ENCODE results near the gene AGBL1. TPM values are rescaled to one million over a fixed set of nuclear protein-coding genes. Genes with fewer than 3 reads are reported as not detected.

AGBL1 gene
- polyA plus RNA-seq, 2 of the 4 experiments (the other 2 are of a cell fraction) = not detected

DNA sequence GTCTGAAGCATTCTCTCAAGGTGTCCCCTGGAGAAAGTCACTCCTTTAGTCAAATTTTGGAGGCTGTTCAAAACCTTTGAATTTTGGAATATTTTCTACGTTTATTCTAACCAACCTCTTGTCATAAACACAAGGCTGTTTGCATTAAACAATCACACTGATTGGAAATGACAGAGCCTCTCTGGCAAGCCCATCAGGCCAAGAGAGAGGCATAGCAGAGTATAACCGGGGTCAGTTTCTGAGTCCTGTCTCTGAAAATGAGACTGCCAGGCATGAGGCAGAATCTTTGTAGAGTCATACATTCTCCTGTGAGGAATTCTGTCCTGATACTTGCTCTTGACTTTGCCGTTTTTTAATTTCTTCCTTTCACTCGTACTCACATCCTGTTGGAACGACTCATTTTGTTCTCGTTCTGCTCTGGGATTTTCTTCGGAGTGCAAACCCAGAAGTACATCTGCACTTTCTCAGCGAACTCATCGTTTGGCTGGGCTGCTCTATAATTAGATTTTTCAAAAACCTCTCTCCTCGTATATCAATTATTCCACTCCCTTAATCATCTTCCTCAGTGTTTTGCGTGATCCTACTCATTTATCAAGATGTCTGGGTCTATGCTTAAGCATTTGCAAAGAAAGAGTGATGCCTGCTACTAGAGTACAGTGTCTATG is 114.2 kb downstream of the AGBL1 start:
- TF ChIP-seq REST (IDR thresholded peaks at IDR 0.05) = no peak
- no peak for TF ChIP-seq HOXA7 (CRISPR knock-in tag; IDR thresholded peaks at IDR 0.05)
- TF ChIP-seq TP53 (CRISPR knock-in tag; IDR thresholded peaks at IDR 0.05) = no peak
- no peak for TF ChIP-seq RAD21 (conservative IDR thresholded peaks at IDR 0.05 in 1 of 2, IDR thresholded peaks at IDR 0.05 in 1 of 2)
- TF ChIP-seq PBX3 (IDR thresholded peaks at IDR 0.05) = no peak
- no peak for TF ChIP-seq FOXS1 (CRISPR knock-in tag; IDR thresholded peaks at IDR 0.05)
- TF ChIP-seq SREBF2 (IDR thresholded peaks at IDR 0.05) = no peak
- TF ChIP-seq GATA3 (IDR thresholded peaks at IDR 0.05; ENCODE audit: borderline replicate concordance) = no peak
- TF ChIP-seq FOSL2 (IDR thresholded peaks at IDR 0.05) = no peak
- no peak for TF ChIP-seq FOSL2 (CRISPR knock-in tag; IDR thresholded peaks at IDR 0.05)
- TF ChIP-seq RCOR1 (IDR thresholded peaks at IDR 0.05; ENCODE audit: low read depth, low read length) = no peak
- no peak for TF ChIP-seq NR3C1 (IDR thresholded peaks at IDR 0.05)
- TF ChIP-seq EP300 (IDR thresholded peaks at IDR 0.05) = no peak
- no peak for TF ChIP-seq HOXB5 (CRISPR knock-in tag; IDR thresholded peaks at IDR 0.05)
- TF ChIP-seq HEYL (CRISPR knock-in tag; IDR thresholded peaks at IDR 0.05) = no peak
- TF ChIP-seq CBX2 (IDR thresholded peaks at IDR 0.05; ENCODE audit: borderline replicate concordance, low read depth) = no peak
- no peak for TF ChIP-seq KDM1A (IDR thresholded peaks at IDR 0.05; ENCODE audit: low read depth)
- ChIA-PET POLR2A (no interaction called here), CTCF (no interaction called here)
- no peak for DNase-seq (ENCODE audit: low read depth in 1 of 2, low spot score in 1 of 2)
- Histone ChIP-seq H3K4me1 (no peaks in the 10 kb centered on the region), H3K4me2 (peak overlapping the region; percentile 40), H3K4me3 (no peak overlapping the region), H3K9me3 (no peaks in the 10 kb centered on the region), H3K27ac (no peak overlapping the region)
- FAIRE-seq = no peak
- WGBS (ENCODE audit: missing lambda C conversion rate) = 2% methylated on average over 11 of the region's 11 CpGs
- peak in 1 of 2 experiments; percentile 49; a peak in 3 of 6 replicates for ATAC-seq

DNA sequence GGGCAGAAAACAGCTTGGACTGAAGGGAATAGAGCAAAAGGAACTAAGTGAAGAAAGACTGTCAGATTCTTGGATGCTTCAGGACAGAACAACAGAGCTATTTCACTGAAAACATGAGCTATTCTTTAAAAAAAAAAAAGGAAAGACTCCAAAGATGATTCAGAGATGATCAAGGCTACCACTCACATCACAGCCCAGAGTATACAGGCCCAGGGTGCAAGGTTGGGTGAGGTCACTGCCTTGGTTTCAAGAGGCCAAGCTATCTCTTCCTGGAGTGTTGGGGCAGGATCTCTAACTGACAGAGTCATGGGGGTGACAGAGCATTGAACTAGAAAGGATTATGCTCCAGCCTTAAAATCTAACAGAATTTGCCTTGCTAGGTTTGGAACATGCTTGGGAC is 118.1 kb downstream of the AGBL1 start:
- H3K27ac ChIP-seq = no peak overlapping the region
- no peak for TF ChIP-seq HOXB5 (CRISPR knock-in tag; IDR thresholded peaks at IDR 0.05)
- ChIA-PET POLR2A (no interaction called here), CTCF (no interaction called here)
- no peak overlapping the region for H3K4me2 ChIP-seq
- no peak for ATAC-seq
- no peak for FAIRE-seq
- no peak for DNase-seq (ENCODE audit: low read depth in 1 of 2, low spot score in 1 of 2)
- H3K9me3 ChIP-seq = no peaks in the 10 kb centered on the region
- no peaks in the 10 kb centered on the region for H3K4me1 ChIP-seq
- no peak overlapping the region for H3K4me3 ChIP-seq

GRCh38 chr15:86199467-86200145 is 119.9 kb downstream of the AGBL1 start:
- 3% methylated on average over 7 of the region's 7 CpGs for WGBS (ENCODE audit: missing lambda C conversion rate)
- CTCF ChIA-PET = no interaction called here
- no peak for FAIRE-seq

More at GRCh38 chr15:86199467-86200145, 119.9 kb downstream of the AGBL1 start:
- Histone ChIP-seq H3K27ac (no peak overlapping the region), H3K4me2 (no peak overlapping the region), H3K4me1 (no peaks in the 10 kb centered on the region), H3K9me3 (no peaks in the 10 kb centered on the region), H3K4me3 (no peak overlapping the region)
- POLR2A ChIA-PET = no interaction called here
- DNase-seq (ENCODE audit: low read depth in 1 of 2, low spot score in 1 of 2) (no peak), ATAC-seq (no peak)
- TF ChIP-seq, protein P1, sequence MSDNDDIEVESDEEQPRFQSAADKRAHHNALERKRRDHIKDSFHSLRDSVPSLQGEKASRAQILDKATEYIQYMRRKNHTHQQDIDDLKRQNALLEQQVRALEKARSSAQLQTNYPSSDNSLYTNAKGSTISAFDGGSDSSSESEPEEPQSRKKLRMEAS (IDR thresholded peaks at IDR 0.05) = no peak
- TF ChIP-seq, protein P2, sequence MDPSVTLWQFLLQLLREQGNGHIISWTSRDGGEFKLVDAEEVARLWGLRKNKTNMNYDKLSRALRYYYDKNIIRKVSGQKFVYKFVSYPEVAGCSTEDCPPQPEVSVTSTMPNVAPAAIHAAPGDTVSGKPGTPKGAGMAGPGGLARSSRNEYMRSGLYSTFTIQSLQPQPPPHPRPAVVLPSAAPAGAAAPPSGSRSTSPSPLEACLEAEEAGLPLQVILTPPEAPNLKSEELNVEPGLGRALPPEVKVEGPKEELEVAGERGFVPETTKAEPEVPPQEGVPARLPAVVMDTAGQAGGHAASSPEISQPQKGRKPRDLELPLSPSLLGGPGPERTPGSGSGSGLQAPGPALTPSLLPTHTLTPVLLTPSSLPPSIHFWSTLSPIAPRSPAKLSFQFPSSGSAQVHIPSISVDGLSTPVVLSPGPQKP (IDR thresholded peaks at IDR 0.05; ENCODE audit: low read depth, low read length) = no peak
- TF ChIP-seq TFCP2L1 (CRISPR knock-in tag; IDR thresholded peaks at IDR 0.05) (no peak), POLR2AphosphoS2 (conservative IDR thresholded peaks at IDR 0.05; ENCODE audit: low read length) (no peak), JUN (IDR thresholded peaks at IDR 0.05) (no peak), ESRRA (IDR thresholded peaks at IDR 0.05; ENCODE audit: borderline replicate concordance, low read length) (no peak), EP300 (IDR thresholded peaks at IDR 0.05) (no peak), BHLHE40 (IDR thresholded peaks at IDR 0.05; ENCODE audit: low read depth, low read length) (no peak), NPAS2 (CRISPR knock-in tag; IDR thresholded peaks at IDR 0.05; ENCODE audit: borderline replicate concordance) (no peak), GATA3 (IDR thresholded peaks at IDR 0.05; ENCODE audit: borderline replicate concordance) (no peak), MYC (IDR thresholded peaks at IDR 0.05; ENCODE audit: borderline replicate concordance, low read length) (no peak), TP53 (CRISPR knock-in tag; IDR thresholded peaks at IDR 0.05) (no peak)

Measured in A549 (cell line).